ENCODE measurements around the gene STAC. TPM values are rescaled to one million over a fixed set of nuclear protein-coding genes. Genes with fewer than 3 reads are reported as not detected.

The STAC gene
- total RNA-seq, 4 donors from 2014 or later: 0.87 to 1.7 (median 1.6) TPM

GRCh38 chr3:36595511-36595910 lies 215.2 kb downstream of the STAC start:
- ATAC-seq: no peak
- intact Hi-C loops (cut with DNase I; ENCODE audit: low total_unique reads): no loop called here

GRCh38 chr3:36596419-36596818 lies 216.1 kb downstream of the STAC start:
- intact Hi-C loops (cut with DNase I; ENCODE audit: low total_unique reads) (no loop called here), in situ Hi-C loops (cut with MboI; ENCODE audit: low sequenced_read_pairs in 4 of 4) (no loop called here)
- Histone ChIP-seq H3K9me3 (no peaks in the 10 kb centered on the region), H3K27ac (no peak overlapping the region), H3K27me3 (no peaks in the 10 kb centered on the region), H3K36me3 (no peaks in the 10 kb centered on the region), H3K4me3 (no peak overlapping the region), H3K4me1 (no peaks in the 10 kb centered on the region)
- no peak for ATAC-seq
- TF ChIP-seq POLR2A (IDR thresholded peaks at IDR 0.05) (no peak), CTCF (IDR thresholded peaks at IDR 0.05 in 4 of 5, conservative IDR thresholded peaks at IDR 0.05 in 1 of 5) (no peak)
- DNase-seq: no peak

More at GRCh38 chr3:36595511-36595910, 215.2 kb downstream of the STAC start:
- Histone ChIP-seq H3K4me1 (no peaks in the 10 kb centered on the region), H3K9me3 (no peaks in the 10 kb centered on the region), H3K4me3 (no peak overlapping the region), H3K36me3 (no peaks in the 10 kb centered on the region), H3K27ac (no peak overlapping the region), H3K27me3 (no peaks in the 10 kb centered on the region)
- DNase-seq: no peak
- in situ Hi-C loops (cut with MboI; ENCODE audit: low sequenced_read_pairs in 4 of 4): no loop called here
- no peak for TF ChIP-seq CTCF (IDR thresholded peaks at IDR 0.05 in 4 of 5, conservative IDR thresholded peaks at IDR 0.05 in 1 of 5)
- no peak for TF ChIP-seq POLR2A (IDR thresholded peaks at IDR 0.05)

GRCh38 chr3:36597422-36597821 lies 217.1 kb downstream of the STAC start:
- H3K9me3 ChIP-seq: no peaks in the 10 kb centered on the region
- in situ Hi-C loops (cut with MboI; ENCODE audit: low sequenced_read_pairs in 4 of 4) (no loop called here), intact Hi-C loops (cut with DNase I; ENCODE audit: low total_unique reads) (no loop called here)
- no peak overlapping the region for H3K4me3 ChIP-seq
- no peaks in the 10 kb centered on the region for H3K36me3 ChIP-seq
- H3K27ac ChIP-seq: no peak overlapping the region
- DNase-seq: no peak
- ATAC-seq: no peak
- no peaks in the 10 kb centered on the region for H3K27me3 ChIP-seq
- H3K4me1 ChIP-seq: no peaks in the 10 kb centered on the region
- TF ChIP-seq CTCF (IDR thresholded peaks at IDR 0.05 in 4 of 5, conservative IDR thresholded peaks at IDR 0.05 in 1 of 5): no peak
- no peak for TF ChIP-seq POLR2A (IDR thresholded peaks at IDR 0.05)

Data from gastrocnemius medialis (tissue), 4 donors.